GM12892 (cell line): ENCODE results near the gene ZNF567.

Experiments used
- POLR2A ChIP-seq: IDR thresholded peaks from 2 replicates; pipeline ENCODE4 v1.6.1; 2011; ENCODE audit warnings: low read depth, low read length, control low read depth
- POLR2AphosphoS5 ChIP-seq: IDR thresholded peaks from 2 replicates; pipeline ENCODE4 v1.6.1; 2011; ENCODE audit warnings: low read depth, low read length, control low read depth

- no peak for TF ChIP-seq POLR2A
- no peak for TF ChIP-seq POLR2AphosphoS5
Measured at GRCh38 chr19:36686365-36687213, 823 bp upstream of the ZNF567 start.
